Panc1 (cell line): ENCODE results near the gene ACOX3. TPM values are rescaled to one million over a fixed set of nuclear protein-coding genes. Genes with fewer than 3 reads are reported as not detected.

Source experiments
- ATAC-seq: fragments of 200-7000 bp; cut with Tn5 transposase; 2 replicates; pipeline ENCODE4 v1.9.1; 2020; ENCODE audit warnings: mild to moderate bottlenecking, moderate library complexity
- BruUV-seq: library from RNA; stranded (reverse); fragments of 400-500 nt; replicated peaks from 2 replicates; lab custom pipeline; 2021; lab: Mats Ljungman, UMichigan
- CTCF ChIA-PET: fragments of 300-600 bp; sonication (Branson Sonifier 250); formaldehyde crosslinking; loops from one replicate; lab custom pipeline; 2022; ENCODE audit warnings: antibody characterized with exemption; lab: Charles Lee
- POLR2A ChIA-PET: fragments of 300-600 bp; sonication (Branson Sonifier 250); formaldehyde crosslinking; loops from one replicate; lab custom pipeline; 2022; ENCODE audit warnings: antibody characterized with exemption; lab: Charles Lee
- DNase-seq: peaks from one replicate; pipeline ENCODE4 v3.0.0-alpha.2; 2010; ENCODE audit warnings: low read depth, low spot score
- H3K27ac ChIP-seq: 2 replicates; pipeline ENCODE4 v1.5.1; 2011; ENCODE audit warnings: mild to moderate bottlenecking, low read length, inconsistent platforms
- H3K27me3 ChIP-seq: fragments of 200-500 bp; sonication (Bioruptor generic); 2 replicates; pipeline ENCODE4 v1.6.0; 2014; ENCODE audit warnings: low read length, inconsistent platforms; ENCODE audit not compliant: control insufficient read depth, insufficient read depth
- H3K36me3 ChIP-seq: fragments of 200-500 bp; sonication (Bioruptor generic); 2 replicates; pipeline ENCODE4 v1.5.1; 2014; ENCODE audit warnings: inconsistent platforms, mild to moderate bottlenecking, low read length, moderate library complexity; ENCODE audit not compliant: control insufficient read depth, insufficient read depth
- H3K4me1 ChIP-seq: 2 replicates; pipeline ENCODE4 v1.5.1; 2011; ENCODE audit warnings: inconsistent platforms, mild to moderate bottlenecking, low read length, moderate library complexity; ENCODE audit not compliant: control insufficient read depth, insufficient read depth
- H3K4me3 ChIP-seq, 2 experiments: 2 replicates each; pipeline ENCODE4 v1.5.1; 2011 to 2012; ENCODE audit warnings: low read depth in 2 of 2, low read length in 2 of 2, mild to moderate bottlenecking in 2 of 2, inconsistent platforms in 1 of 2, moderate library complexity in 1 of 2
- H3K9me3 ChIP-seq: fragments of 200-500 bp; sonication (Bioruptor generic); 2 replicates; pipeline ENCODE4 v1.5.1; 2014; ENCODE audit warnings: low read depth, mild to moderate bottlenecking, inconsistent platforms, low read length, moderate library complexity; ENCODE audit not compliant: control insufficient read depth, insufficient read depth
- CTCF ChIP-seq: fragments of 450-650 bp; IDR thresholded peaks from 2 replicates; pipeline ENCODE4 v1.5.1; 2017; ENCODE audit warnings: mild to moderate bottlenecking
- POLR2AphosphoS5 ChIP-seq: IDR thresholded peaks from 2 replicates; pipeline ENCODE4 v1.6.1; 2012; ENCODE audit warnings: mild to moderate bottlenecking, low read depth, low read length, moderate library complexity
- REST ChIP-seq, 2 experiments: IDR thresholded peaks; 2 replicates each; pipeline ENCODE4 v1.6.1; 2011 to 2012; ENCODE audit warnings: low read depth in 2 of 2, control low read depth in 1 of 2, low read length in 1 of 2, mild to moderate bottlenecking in 1 of 2, moderate library complexity in 1 of 2; ENCODE audit not compliant: insufficient read depth in 1 of 2
- SIN3A ChIP-seq: IDR thresholded peaks from 2 replicates; pipeline ENCODE4 v1.6.1; 2012; ENCODE audit warnings: low read depth, mild to moderate bottlenecking, low read length, moderate library complexity, borderline replicate concordance; ENCODE audit not compliant: insufficient read depth
- TCF7L2 ChIP-seq: IDR thresholded peaks from 2 replicates; pipeline ENCODE4 v1.6.1; 2011; ENCODE audit warnings: mild to moderate bottlenecking, low read depth, low read length, inconsistent platforms
- in situ Hi-C: cut with HindIII; loops from 2 replicates; pipeline ENCODE4 v1.10.0; 2016; ENCODE audit warnings: low sequenced_read_pairs, low pct_unique_long_range_greater_than_20kb
- intact Hi-C: fragments of 100-400 bp; cut with micrococcal nuclease; formaldehyde crosslinking; loops from one replicate; pipeline ENCODE4 v1.10.0; 2022; ENCODE audit not compliant: unreplicated experiment
- total RNA-seq: library from RNA; stranded (reverse); gene quantifications from one replicate; pipeline ENCODE4 v1.2.1, GENCODE V29; 2021; ENCODE audit not compliant: unreplicated experiment

Gene ACOX3
- total RNA-seq, 1 experiment from 2014 or later: 15.4 TPM

- in situ Hi-C loops: no loop called here
- TF ChIP-seq POLR2AphosphoS5: no peak
- no peak for TF ChIP-seq CTCF
- no peak for TF ChIP-seq SIN3A
- TF ChIP-seq TCF7L2: no peak
- no peak for TF ChIP-seq REST (IDR thresholded peaks at IDR 0.05; ENCODE audit: insufficient read depth in 1 of 2, low read depth in 2 of 2, low read length in 1 of 2)
- no TSS peak for BruUV-seq
Observed at GRCh38 chr4:8364141-8364540, 76.4 kb downstream of the ACOX3 start.

GRCh38 chr4:8362483-8362882 lies 78.0 kb downstream of the ACOX3 start:
- DNase-seq: no peak
- BruUV-seq: no TSS peak

More at GRCh38 chr4:8364141-8364540, 76.4 kb downstream of the ACOX3 start:
- Histone ChIP-seq H3K9me3 (no peaks in the 10 kb centered on the region), H3K4me1 (no peaks in the 10 kb centered on the region), H3K27me3 (no peaks in the 10 kb centered on the region), H3K4me3 (no peak overlapping the region), H3K36me3 (no peaks in the 10 kb centered on the region), H3K27ac (no peak overlapping the region)
- ChIA-PET CTCF (no interaction called here), POLR2A (no interaction called here)
- no peak for ATAC-seq
- no peak for DNase-seq
- intact Hi-C loops: no loop called here

More at GRCh38 chr4:8362483-8362882, 78.0 kb downstream of the ACOX3 start:
- ChIA-PET CTCF (no interaction called here), POLR2A (no interaction called here)
- in situ Hi-C loops: no loop called here
- Histone ChIP-seq H3K9me3 (no peaks in the 10 kb centered on the region), H3K27me3 (no peaks in the 10 kb centered on the region), H3K36me3 (no peaks in the 10 kb centered on the region), H3K4me1 (no peaks in the 10 kb centered on the region), H3K4me3 (no peak overlapping the region), H3K27ac (no peak overlapping the region)
- intact Hi-C loops: no loop called here
- no peak for ATAC-seq
- TF ChIP-seq POLR2AphosphoS5 (no peak), CTCF (no peak), SIN3A (no peak), REST (IDR thresholded peaks at IDR 0.05; ENCODE audit: insufficient read depth in 1 of 2, low read depth in 2 of 2, low read length in 1 of 2) (no peak), TCF7L2 (no peak)
